HTR-8/SVneo (cell line): ENCODE measurements around the gene FXYD7.

ENCODE experiments used
- DNase-seq: peaks from one replicate; pipeline ENCODE4 v3.0.0; 2011; ENCODE audit warnings: low spot score, mixed read lengths; ENCODE audit not compliant: insufficient read length
- FAIRE-seq: peaks from 2 replicates; lab custom pipeline; 2011; peaks lifted over from hg19 to GRCh38; lab: Jason Lieb, UNC

The FXYD7 gene

DNA sequence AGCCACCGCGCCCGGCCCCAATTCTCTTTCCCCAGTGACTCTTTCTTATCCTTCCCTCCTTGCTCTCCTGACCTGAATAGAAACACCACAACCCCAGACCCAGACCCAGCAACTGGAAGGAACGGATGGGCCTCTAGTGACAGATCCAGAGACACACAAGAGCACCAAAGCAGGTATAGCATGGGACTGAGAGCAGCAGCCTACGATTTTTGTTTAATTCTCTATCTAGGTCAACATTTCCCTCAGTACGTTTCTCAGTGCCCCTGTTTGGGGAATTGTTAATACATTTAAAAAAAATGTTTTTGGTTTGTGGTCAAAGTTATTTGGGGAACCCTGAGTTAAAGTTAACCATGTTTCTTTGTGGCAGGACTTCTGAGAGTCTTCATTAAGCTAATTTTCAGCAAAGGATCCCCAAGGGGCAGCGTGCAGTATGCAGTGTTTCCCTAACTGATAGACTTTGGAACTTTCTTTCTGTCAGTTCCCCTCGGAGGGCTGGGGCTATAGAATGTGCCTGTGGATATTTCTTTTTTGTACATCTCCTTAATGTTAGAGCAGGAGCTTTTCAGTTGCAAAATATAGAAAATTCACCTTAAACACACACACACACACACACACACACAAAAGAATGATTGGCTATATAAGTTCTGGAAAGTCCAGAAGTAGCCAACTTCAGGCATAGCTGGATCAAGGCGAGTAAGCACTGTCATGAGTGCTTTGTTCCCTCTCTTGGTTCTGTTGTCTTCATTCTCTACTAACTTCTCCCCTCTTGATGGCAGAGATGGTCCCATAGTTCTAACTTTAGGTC lies 17.8 kb downstream of the FXYD7 start:
- FAIRE-seq = no peak
- DNase-seq = no peak

DNA sequence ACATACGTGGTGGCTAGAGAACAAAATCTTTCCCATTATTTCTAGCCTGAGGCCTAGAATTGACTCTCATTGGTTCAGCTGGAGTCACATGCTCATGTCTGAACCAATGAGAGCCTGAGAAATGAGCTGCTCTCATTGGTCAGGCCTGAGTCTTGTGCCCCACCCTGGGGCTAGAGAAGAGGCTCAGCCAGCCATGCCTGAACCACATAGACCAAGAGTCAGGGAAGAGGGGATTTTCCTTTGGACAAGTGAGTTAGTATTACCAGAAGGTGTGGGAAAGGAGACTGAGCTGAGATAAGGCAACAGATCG lies 18.3 kb downstream of the FXYD7 start:
- FAIRE-seq = no peak
- no peak for DNase-seq

DNA sequence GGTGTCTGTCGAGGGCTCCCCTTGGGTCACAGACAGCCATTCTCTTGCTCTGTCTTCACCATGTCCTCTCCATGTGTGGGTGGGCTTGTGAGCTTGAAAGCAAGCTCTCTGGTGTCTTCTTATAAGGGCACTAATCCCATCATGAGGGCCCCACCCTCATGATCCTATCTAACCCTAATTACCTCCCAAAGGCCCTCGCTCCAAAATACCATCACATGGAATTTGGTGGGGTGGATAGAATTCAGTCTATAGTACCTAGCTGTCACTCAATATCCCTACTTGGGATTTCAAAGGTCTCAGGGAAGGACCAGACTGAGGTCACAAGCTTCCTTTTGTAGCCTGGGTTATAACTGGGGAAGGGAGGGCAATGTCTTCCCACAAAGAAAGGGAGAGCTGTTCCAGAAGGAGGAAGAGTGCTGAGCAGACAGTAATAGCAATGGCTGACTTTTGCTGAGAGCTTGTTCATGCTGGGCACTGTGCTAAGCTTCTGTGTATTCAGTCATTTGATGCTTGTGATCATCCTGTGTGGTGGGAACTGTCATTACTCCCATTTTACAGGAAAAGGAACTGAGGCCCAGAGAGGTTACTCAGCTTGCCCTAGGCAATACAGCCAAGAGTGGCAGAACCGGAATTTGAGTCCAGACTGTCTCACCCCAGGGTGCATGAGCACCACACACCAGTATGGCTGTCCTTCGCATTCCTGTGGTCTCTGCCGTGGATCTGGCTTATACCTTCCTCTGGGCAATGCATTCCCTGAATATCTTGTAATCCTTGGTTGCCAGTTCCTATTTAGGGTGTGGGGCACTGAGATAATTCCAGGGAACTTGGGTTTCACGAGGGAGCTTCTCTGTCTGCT lies 19.6 kb downstream of the FXYD7 start:
- DNase-seq (no peak), FAIRE-seq (no peak)

DNA sequence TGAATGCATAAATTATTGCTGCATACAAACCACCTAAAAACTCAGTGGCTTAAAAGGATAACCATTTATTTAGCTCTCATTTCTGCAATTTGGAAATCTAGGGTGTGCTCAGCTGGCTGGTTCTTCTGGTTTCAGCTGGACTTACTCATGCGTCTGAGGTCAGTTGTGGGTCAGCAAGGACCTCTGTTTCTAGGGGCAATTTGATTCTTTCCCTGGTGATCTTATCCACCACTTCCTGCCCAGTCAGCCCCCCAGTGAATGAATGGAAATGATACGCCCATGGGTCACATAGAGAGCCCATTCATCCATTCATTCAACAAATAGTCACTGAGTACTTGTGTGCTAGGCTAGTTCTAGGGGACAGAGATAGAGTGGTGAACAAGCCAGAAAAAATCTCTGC lies 21.4 kb downstream of the FXYD7 start:
- FAIRE-seq = no peak
- no peak for DNase-seq

DNA sequence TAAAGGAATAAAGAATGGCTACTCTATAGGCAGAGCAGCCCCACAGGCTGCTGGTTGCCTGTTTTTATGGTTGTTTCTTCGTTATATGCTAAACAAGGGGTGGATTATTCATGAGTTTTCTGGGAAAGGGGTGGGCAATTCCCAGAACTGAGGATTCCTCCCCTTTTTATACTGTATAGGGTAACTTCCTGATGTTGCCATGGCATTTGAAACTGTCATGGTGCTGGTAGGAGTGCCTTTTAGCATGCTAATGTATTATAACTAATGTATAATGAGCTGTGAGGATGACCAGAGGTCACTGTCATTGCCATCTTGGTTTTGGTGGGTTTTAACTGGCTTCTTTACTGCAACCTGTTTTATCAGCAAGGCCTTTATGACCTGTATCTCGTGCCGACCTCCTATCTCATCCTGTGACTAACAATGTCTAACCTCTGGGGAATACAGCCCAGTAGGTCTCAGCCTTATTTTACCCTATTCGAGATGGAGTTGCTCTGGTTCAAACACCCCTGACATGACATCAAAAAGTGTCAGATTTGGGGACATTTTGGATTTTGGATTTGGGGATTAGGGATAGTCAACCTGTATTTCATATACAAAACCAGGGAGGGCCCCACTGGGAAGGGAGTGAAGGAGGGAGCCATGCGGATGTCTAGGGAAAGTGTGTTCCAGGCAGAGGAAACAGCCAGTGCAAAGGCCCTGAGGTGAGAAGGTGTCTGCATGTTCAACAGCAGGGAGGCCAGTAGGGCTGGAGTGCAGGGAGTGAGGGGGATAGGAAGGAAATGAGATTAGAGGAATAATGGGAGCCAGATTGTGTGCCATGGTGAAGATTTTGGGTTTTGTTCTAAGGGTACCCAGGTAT lies 22.4 kb downstream of the FXYD7 start:
- DNase-seq (no peak), FAIRE-seq (no peak)

DNA sequence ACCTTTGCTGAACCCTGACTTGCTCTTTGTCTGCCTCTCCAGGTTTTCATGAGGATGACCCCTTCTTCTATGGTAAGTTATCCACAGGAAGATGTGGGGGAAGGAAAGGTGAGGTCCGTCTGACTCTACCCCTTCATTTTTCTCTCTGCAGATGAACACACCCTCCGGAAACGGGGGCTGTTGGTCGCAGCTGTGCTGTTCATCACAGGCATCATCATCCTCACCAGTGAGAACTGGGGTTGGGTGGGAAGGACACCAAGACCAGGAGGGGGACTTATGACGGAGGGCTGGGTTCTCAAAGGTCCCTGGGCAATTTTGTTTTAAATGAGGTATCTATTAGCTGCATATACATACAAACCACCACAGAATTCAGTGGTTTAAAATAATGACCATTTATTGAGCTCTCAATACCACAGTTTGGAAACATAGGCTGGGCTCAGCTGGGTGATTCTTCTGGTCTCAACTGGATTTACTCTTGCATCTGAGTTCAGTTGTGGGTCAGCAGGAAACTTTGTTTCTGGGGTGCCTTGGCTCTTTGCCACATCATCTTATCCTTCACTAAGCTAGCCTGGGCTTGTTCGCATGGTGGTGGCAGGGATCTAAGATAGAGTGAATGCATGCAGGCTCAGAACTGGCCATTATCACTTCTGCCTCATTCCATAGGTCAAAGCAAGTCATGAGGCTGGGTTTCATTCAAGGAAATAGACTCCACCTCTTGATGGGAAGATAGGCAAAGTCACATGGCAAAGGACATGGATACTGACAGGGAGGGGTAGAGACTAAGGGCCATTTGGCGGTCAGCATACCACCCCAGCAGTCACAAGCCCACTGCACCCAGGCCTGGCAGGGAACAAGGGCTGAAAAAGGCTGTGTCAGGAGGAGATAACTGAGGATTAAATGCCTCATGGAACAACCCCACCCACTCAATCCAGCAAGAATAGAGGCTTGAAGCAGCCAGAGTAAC lies 23.3 kb downstream of the FXYD7 start:
- DNase-seq (no peak), FAIRE-seq (no peak)

DNA sequence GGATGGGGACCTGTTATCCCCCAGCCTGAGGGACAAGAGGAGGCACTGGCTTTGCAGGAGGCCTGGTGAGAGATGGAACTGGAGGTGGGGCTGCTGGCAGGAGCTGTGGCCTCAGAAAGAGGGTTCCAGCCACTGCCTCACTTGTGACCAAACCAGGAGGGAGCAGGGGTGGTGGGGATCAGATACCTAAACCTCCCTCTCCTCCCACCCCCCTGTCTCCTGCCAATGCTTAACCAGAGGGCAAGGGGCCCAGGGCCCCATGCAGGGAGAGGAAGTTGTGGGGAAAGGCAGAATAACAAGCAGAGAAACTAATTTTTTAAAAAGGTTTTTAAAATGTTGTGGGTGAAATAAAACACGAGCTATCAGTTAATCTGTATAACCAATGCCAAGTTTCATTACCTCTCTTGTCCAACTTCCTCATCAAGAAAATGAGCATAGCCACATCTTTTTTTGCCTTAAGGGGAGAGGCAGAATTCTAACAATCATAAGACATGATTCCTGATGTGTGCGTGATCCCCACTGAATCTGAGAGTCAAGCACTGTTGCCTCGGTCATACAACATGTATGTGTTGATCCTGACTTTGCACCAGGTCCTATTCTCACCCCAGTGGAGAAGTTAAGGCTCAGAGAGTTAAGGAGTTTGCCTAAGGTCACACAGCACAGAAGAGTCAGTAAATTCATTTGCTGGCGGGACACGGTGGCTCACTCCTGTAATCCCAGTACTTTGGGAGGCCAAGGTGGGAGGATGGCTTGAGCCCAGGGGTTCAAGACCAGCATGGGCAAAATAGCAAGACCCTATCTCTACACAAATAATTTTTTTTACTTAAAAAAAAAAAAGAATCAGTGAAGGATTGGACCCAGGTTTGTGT lies 24.4 kb downstream of the FXYD7 start:
- DNase-seq = no peak
- FAIRE-seq = no peak

DNA sequence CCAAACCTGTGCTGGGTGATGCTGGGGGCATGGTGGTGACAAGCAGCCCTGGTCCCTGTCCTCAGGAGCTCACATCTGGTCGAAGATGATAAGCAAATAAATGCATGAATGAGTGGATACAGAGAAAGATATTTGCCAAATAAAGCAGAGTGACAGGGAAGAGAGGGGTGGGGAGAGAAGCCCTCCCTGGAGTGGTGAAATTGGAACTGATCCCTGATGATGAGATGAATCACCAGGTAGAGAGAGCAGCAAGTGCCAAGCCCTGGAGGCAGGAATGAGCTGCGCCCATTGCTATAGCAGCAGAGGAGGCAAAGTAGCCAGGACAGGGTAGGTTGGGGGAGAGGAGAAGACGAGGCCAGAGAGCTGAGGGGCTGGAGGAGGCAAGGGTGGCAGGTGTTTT lies 25.1 kb downstream of the FXYD7 start:
- FAIRE-seq (no peak), DNase-seq (no peak)

DNA sequence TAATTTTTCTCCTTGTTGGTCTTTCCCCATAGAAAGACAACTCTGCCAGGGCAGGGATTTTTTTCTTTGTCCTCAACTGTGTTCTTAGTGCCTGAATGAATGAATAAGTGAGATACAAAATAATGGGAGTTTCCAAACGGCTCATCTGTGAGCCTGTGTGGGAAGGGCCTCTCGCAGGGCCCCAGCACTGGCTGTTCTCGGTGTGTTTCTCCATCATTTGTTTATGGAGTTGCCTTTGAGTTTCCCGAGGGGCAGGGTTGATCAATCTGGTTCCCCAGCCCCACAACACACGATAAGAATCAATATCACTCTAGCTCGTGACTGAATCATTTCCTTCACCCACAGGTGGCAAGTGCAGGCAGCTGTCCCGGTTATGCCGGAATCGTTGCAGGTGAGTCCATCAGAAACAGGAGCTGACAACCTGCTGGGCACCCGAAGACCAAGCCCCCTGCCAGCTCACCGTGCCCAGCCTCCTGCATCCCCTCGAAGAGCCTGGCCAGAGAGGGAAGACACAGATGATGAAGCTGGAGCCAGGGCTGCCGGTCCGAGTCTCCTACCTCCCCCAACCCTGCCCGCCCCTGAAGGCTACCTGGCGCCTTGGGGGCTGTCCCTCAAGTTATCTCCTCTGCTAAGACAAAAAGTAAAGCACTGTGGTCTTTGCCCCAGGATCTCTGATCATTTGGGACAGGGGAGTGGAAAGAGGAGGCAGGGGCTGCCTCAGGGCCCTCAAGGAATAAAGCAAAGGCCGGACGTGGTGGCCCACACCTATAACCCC lies 26.4 kb downstream of the FXYD7 start:
- FAIRE-seq (no peak), DNase-seq (no peak)

DNA sequence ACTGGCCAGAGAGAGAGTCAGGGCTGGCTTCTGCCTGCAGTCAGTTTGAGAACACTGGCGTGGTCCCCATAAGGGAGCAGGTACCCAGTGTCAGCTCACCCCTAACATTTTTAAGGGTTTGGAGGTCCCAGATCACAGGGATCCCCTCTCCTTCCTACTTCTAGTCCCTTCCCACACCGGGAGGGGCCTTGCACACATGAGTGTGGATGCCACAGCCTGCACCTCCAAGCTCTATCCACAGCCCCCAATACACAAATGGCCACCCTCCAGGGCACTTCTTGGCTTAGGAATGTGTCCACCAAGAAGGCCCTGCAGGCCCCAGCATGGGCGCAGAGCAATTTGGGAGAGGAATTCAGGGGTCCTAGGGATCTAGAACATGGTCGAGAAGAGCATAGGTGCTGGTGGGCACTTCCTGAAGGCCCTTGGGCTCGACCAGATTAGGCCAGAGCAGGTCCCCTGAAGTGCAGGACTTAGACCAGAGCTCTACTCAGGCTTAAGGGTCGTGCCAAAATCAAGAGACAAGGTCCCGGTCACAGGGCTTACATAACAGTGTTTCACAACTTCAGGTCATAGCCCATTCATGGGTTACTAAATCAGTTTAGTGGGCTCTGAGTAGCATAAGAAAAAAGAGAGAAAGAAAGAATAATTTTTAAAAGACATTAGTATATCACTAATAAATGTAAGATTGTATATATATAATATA lies 27.5 kb downstream of the FXYD7 start:
- FAIRE-seq (no peak), DNase-seq (no peak)

DNA sequence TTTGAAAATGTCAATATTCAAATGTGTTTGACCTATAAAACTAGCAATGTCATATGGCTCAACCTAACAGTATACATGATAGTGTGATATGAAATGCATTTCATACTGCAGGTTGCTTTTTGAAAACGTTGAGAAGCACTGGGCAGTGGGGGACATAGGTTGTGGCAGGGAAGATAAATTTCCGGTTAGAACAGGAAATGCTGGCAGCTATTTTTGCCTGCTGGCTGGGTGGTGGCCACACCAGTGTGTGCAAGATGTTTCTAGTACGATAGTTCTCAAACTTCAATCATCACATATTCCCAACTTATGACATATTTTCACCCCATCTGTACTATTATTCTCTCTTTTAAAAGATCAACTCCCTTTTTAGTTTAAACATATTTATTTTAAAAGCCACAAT lies 28.7 kb downstream of the FXYD7 start:
- DNase-seq (no peak), FAIRE-seq (no peak)

DNA sequence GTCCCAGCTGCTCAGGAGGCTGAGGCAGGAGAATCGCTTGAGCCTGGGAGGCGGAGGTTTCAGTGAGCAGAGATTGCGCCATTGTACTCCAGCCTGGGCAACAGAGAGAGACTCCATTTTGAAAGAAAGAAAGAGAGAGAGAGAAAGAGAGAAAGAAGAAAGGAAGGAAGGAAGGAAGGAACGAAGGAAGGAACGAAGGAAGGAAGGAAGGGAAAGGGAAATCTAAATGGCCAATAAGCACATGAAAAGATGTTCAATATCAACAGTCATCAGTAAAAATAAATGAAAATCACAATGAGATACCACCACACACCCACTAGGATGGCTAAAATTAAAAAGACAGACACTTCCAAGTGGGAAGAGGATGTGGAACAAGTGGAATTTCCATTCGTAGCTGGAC lies 31.2 kb downstream of the FXYD7 start:
- FAIRE-seq = no peak
- no peak for DNase-seq

DNA sequence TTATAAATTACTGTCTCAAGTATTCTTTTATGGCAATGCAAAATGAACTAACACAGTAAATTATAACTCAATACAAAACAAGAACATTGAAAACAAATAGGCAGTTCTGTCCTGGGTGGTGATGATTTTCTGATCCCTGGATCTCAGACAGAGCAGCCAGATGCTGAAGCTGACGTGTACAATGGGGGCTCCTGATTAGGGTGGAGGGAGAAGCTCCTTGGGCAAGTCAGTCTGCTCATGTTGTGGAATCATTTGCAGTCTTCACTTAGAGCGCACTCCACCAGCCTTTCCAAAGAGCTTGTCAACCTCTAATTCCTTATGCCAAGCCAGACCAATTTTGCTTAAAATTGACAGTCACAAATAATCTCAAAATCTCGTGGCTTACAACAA lies 33.1 kb downstream of the FXYD7 start:
- FAIRE-seq (no peak), DNase-seq (no peak)

DNA sequence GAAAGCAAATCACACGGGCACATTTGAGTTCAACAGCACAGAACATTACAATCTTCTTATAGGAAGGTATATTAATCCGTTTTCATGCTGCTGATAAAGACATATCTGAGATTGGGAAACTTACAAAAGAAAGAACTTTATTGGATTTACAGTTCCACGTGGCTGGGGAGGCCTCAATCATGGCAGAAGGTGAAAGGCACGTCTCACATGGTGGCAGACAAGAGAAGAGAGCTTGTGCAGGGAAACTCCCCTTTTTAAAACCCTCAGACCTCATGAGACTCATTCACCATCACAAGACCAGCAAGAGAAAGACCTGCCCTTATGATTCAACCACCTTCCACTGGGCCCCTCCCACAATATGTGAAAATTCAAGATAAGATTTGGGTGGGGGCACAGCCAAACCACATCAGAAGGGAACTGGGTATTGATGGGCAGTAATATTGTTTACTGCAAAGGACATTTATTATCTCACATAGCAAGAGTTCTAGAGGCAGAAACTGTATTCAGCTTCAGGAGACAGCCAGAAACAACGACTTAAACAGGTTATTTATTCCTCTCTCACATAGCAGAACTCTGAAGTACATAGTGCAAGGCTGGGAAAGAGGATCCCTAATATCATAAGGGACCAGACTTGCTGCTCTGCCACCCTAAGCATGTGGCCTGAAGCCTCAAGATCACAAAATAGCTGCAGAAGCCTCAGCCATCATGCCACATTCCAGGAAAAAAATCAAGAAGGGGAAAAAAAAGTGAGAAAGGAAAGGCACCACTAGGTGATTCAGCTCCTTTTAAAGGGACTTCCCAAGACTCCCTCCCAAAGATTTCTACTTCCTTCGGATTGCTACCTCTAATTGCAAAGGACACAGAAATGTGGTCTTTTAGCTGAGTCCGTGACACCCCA lies 34.6 kb downstream of the FXYD7 start:
- DNase-seq = no peak
- FAIRE-seq = no peak

DNA sequence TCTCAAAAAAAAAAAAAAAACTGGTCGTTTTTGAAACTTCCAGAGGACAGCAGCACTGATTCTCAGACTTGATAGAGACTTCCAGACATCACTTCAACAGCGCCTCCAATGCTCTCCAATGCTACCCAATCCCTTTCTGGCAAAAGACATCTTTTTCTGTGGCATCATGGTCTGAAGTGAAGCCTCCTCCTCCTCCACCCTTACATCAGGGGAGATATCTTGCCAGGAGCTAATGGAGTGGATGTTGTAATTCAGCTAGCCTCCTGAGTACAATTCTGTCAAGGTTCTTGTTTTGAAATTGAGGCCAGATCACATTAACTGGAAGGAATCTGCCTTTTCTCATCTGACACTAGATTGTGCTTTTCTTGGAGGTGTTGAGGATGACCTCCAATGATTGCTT lies 35.6 kb downstream of the FXYD7 start:
- FAIRE-seq = no peak
- no peak for DNase-seq

DNA sequence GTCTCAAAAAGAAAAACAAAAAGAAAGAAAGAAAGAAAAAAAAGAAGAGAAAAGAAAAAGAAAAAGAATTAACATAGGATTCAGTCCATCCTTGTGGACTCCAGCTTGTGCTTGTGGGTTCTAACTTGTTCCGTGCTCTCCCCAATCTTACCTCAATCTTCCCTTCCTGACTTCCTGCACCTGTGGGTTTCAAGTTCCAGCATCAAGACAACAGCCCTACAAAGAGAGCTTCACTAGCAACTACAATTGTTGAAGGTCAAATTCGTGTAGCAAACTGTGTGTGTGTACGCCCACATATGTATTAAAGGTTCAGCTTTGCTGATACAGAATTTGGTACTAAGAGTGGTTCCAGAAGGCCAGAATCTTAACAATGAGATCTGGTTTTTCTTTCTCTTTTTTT lies 36.8 kb downstream of the FXYD7 start:
- no peak for FAIRE-seq
- no peak for DNase-seq

DNA sequence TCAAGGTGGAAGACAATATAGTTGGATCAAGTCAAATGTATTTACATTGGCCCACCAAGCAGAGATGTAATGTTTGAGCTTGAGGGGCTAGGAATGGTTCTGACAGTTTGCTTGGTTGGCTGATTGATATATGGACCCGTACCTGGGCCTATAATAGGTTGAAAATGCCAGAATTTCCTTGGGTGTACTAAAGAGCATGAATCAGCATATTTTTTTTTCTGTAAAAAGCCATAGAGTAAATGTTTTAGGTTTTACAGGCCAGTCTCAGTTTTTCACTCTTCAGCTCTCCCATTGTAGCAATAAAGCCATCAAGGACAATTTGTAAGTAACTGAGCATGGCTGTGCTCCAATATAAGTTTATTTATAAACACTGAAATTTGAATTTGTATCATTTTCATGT lies 38.3 kb downstream of the FXYD7 start:
- no peak for FAIRE-seq
- DNase-seq = no peak
